HUES64 (cell line): ENCODE data around the gene SLC8B1.
"Not testable (repeated sequence)": the region's sequence is repeated elsewhere in the genome, so short reads cannot be mapped to it uniquely, and the experiment has no call there.

Experiments
- H3K27ac ChIP-seq: 2 replicates; pipeline ENCODE4 v1.7.0; 2013; ENCODE audit warnings: low read depth, low read length, inconsistent platforms
- H3K27me3 ChIP-seq: 2 replicates; pipeline ENCODE4 v1.6.1; 2013; ENCODE audit warnings: mild to moderate bottlenecking, low read length; ENCODE audit not compliant: insufficient read depth
- H3K36me3 ChIP-seq: 2 replicates; pipeline ENCODE4 v1.6.1; 2013; ENCODE audit warnings: mild to moderate bottlenecking, low read length; ENCODE audit not compliant: insufficient read depth
- H3K4me1 ChIP-seq: 2 replicates; pipeline ENCODE4 v1.6.1; 2013; ENCODE audit warnings: mild to moderate bottlenecking, low read length, moderate library complexity; ENCODE audit not compliant: insufficient read depth
- H3K4me3 ChIP-seq: 2 replicates; pipeline ENCODE4 v1.5.1; 2013; ENCODE audit warnings: mild to moderate bottlenecking, low read length, moderate library complexity
- H3K9ac ChIP-seq: 2 replicates; pipeline ENCODE4 v1.6.1; 2013; ENCODE audit warnings: mild to moderate bottlenecking, low read depth, low read length
- H3K9me3 ChIP-seq: 2 replicates; pipeline ENCODE4 v1.6.1; 2013; ENCODE audit warnings: low read depth, low read length; ENCODE audit not compliant: insufficient read depth
- WGBS: fragments of 150-250, 120-280 bp; methylation state at CpG from one replicate; pipeline ENCODE4 v1.1.7; 2013; ENCODE audit warnings: missing lambda C conversion rate; 5-methylcytosine and 5-hydroxymethylcytosine counted together

The SLC8B1 gene

DNA sequence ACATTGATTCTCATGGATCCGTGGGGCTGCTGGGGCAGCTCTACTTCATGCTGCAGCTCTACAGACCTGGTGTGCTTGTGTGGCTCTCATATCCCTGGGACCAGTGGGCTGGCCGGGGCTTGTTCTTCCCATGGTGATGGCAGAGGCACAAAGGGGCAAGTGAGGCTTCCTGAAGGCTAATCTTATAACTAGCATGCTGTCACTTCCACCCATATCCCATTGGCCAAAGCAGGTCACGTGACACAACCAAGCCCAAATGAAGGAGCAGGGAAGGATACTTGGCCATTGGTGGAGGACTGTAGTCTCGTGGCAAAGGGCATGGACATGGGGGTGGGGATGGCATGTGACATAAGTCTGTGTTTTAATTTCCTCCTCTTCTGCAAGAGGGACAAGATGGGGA, 33.4 kb upstream of the SLC8B1 start:
- Histone ChIP-seq H3K9me3 (no peaks in the 10 kb centered on the region), H3K36me3 (peaks cover 4% of the 10 kb centered on the region; the same call in 1 of the 2 replicates), H3K27ac (no peak overlapping the region), H3K27me3 (no peaks in the 10 kb centered on the region), H3K4me3 (no peak overlapping the region), H3K4me1 (no peaks in the 10 kb centered on the region), H3K9ac (no peak overlapping the region)
- WGBS, result 88% methylated on average over 4 of the region's 4 CpGs

DNA sequence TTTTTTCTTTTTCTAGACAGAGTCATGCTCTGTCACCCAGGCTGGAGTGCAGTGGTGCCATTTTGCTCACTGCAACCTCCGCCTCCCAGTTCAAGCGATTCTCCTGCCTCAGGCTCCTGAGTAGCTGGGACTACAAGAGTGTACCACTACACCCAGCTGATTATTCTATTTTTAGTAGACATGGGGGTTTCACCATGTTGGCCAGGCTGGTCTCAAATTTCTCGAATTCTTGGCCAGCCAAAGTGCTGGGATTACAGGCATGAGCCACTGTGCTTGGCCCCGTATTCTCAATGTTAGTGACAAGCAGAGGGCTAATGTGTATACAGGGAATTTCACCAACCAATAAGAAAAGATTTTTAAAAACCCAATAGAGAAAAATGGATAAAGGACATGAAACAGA, 31.9 kb upstream of the SLC8B1 start:
- Histone ChIP-seq H3K9ac (no peak overlapping the region), H3K36me3 (0 out of 2 replicates have a peak, but pooled peaks cover under 1% of the 10 kb centered on the region), H3K4me3 (no peak overlapping the region), H3K27ac (no peak overlapping the region), H3K9me3 (no peaks in the 10 kb centered on the region), H3K27me3 (no peaks in the 10 kb centered on the region), H3K4me1 (no peaks in the 10 kb centered on the region)
- 85% methylated on average over 4 of the region's 4 CpGs for WGBS

DNA sequence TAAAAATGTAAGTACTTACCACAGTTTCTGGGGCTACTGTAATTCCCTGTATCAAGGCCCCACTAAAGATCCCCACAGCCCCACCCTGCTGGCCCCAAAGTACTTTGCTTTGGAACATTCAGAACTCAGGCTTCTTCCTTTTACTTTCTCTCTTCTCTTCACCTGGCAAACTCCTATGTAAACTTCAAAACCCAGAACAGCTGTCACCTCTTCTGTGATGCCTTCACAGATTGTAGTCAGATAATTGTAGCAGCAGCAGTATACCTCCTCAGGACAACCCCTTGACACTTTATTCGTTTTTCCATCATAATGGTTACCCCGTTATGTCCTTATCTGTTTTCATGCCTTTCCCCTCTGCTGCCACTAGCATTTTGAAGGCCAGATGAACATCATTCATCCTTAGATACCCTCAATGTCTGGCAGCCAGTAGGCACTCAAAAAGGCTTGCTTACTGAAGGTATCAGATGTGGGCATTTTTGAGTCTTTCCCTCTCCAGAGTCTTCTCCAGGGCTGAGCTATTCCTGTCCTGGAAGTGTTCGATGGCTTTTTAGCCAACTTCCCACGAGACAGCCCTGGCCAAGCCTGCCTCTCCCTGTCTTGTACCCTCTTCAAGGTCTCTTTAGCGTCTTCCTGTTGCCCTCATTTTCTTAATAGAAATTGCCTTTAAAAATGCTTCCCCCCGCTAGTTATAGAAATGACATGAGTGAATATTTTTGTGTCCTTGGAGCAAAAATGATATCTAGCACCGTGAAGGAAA, 30.9 kb upstream of the SLC8B1 start:
- H3K4me3 ChIP-seq, result no peak overlapping the region
- H3K9ac ChIP-seq, result no peak overlapping the region
- no peaks in the 10 kb centered on the region for H3K9me3 ChIP-seq
- no peaks in the 10 kb centered on the region for H3K4me1 ChIP-seq
- H3K36me3 ChIP-seq, result 0 out of 2 replicates have a peak, but pooled peaks cover 3% of the 10 kb centered on the region
- no peak overlapping the region for H3K27ac ChIP-seq
- no peaks in the 10 kb centered on the region for H3K27me3 ChIP-seq
- WGBS, result 90% methylated on average over 7 of the region's 7 CpGs

DNA sequence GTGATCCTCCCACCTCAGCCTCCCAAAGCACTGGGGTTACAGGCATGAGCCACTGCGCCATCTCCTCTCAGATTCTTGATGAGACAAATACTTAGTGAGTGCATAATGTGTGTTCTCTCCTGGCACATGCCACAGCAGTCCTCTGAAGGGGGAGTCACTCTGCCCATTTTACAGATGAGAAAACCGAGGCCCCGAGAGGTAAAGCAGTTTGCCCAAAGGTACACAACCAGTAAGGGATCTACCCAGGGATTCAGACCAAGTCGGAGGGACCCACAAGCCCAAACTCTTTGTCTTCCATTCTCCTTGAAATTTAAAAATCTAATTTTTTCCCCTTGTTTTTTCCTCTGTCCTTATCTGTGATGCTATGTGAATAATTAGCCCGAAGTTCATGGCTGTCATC, 29.8 kb upstream of the SLC8B1 start:
- no peak overlapping the region for H3K4me3 ChIP-seq
- 0 out of 2 replicates have a peak, but pooled peaks cover under 1% of the 10 kb centered on the region for H3K4me1 ChIP-seq
- 0 out of 2 replicates have a peak, but pooled peaks cover 3% of the 10 kb centered on the region for H3K36me3 ChIP-seq
- H3K9ac ChIP-seq, result no peak overlapping the region
- H3K27ac ChIP-seq, result no peak overlapping the region
- WGBS, result 96% methylated on average over 5 of the region's 5 CpGs
- no peaks in the 10 kb centered on the region for H3K27me3 ChIP-seq
- no peaks in the 10 kb centered on the region for H3K9me3 ChIP-seq

DNA sequence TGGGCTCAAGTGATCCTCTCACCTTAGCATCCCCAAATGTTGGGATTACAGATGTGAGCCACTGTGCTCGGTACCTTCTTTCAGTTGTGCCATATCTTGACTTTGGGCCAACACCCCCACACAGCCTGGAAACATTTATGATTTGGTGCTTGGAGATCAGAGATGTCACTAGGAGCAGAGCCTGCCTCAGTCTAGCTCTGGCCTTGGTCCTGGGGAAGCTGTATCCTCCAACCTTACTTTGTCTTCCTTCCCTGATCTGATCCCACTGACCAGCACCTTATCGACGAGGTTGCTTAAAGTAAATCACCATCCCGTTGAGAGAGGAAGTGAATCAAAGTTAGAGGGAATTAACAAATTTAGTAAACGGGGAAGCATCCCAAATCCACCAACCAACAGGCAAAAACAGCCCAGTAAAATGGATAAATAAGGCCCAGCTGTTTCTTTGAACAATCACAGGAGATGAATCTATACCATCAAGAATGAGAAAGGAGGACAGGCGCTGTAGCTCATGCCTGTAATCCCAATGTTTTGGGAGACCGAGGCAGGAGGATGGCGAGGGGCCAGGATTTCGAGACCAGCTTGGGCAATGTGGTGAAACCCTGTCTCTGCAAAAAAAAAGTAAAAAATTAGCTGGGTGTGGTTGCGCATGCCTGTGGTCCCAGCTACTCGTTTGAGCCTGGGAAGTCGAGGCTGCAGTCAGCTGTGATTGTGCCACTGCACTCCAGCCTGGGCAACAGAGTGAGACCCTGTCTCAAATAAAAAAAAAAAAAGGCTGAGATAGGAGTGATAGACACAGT, 26.9 kb upstream of the SLC8B1 start:
- Histone ChIP-seq H3K9ac (no peak overlapping the region), H3K36me3 (0 out of 2 replicates have a peak, but pooled peaks cover 3% of the 10 kb centered on the region), H3K4me3 (no peak overlapping the region), H3K9me3 (no peaks in the 10 kb centered on the region), H3K27ac (no peak overlapping the region), H3K4me1 (peaks cover 10% of the 10 kb centered on the region), H3K27me3 (no peaks in the 10 kb centered on the region)
- 93% methylated on average over 11 of the region's 12 CpGs for WGBS

DNA sequence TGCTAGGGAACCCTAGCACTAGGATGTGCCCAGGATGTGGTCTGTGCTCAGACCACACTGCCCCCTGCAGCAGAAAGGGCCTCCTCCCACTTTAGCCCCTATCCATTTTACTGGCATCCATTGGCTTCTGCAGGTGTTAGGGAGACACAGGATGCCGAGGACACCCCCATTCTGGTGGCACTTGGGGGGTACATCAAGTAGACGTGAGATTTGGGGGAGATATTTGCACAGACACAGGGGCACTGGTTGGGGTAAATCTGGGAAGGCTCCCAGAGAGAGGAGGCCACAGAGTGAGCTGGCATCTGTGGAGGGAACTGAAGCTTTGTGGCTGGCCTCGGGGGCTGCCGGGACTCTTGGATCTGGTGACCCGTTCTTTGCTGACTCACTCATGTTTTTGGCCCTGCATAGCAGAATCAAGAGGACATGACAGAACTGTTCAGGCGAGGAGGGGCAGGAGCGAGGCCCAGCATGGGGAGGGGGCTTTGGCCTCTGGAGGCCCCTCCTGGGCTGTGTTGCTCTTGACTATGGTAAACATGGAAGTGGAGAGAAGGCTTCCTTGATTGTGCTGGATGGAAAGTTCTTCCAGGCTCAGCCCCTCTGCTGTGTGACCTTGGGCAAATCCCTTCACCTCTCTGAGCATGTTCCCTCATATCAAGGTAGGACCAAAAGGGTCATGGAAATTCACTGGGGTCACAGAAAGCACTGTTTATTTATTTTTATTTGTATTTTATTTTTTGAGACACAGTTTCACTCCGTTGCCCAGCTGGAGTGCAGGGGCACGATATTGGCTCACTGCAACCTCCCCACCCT, 25.2 kb upstream of the SLC8B1 start:
- Histone ChIP-seq H3K27me3 (no peaks in the 10 kb centered on the region), H3K36me3 (0 out of 2 replicates have a peak, but pooled peaks cover 3% of the 10 kb centered on the region), H3K9me3 (no peaks in the 10 kb centered on the region), H3K4me1 (peaks cover 10% of the 10 kb centered on the region), H3K9ac (no peak overlapping the region), H3K4me3 (peak overlapping the region; percentile 99; the same call in 1 of the 2 replicates), H3K27ac (no peak overlapping the region)
- 92% methylated on average over 9 of the region's 9 CpGs for WGBS

DNA sequence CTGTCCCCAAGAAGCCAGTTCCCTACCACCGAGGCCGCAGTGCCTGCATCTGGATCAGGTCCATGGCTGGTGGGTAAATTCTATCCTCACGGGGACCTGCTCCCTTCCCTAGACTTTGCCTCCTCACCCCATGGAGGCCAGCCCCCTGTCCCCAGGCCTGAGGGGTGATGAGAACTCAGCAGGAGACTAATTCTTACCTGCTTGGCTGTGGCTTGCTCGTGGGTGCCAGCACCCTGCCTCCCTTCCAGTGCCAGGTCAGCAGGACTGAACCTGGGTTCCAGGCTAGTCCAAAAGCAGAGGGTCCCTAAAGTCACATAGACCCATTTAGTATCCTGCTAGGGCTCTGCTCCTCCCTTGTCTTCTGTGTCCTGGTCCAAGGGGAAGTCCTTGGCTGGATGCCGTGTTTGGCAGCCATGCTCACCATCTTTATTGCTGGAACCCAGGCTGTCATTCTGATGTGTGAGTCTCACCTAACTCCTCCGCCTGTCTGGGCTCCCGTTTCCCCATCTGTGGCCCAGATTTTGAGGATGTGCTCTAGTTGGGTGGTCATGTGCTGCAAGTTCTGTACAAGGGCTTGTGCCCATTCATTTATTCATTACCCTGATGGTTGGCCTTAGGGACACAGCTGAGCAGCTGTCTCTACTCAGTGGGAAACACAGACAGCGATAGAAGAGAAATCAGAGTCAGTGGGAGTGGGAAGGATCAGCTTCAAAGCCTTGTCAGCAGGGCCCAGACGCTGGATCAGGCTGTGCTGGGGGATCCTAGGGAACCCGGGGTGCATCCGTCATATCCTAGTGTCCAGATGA, 24.4 kb upstream of the SLC8B1 start:
- WGBS, result 60% methylated on average over 11 of the region's 11 CpGs
- Histone ChIP-seq H3K36me3 (0 out of 2 replicates have a peak, but pooled peaks cover 3% of the 10 kb centered on the region), H3K9ac (peak overlapping the region; percentile 87; the same call in 1 of the 2 replicates), H3K4me3 (peak overlapping the region; percentile 99), H3K9me3 (no peaks in the 10 kb centered on the region), H3K27ac (no peak overlapping the region), H3K4me1 (peaks cover 10% of the 10 kb centered on the region), H3K27me3 (no peaks in the 10 kb centered on the region)

DNA sequence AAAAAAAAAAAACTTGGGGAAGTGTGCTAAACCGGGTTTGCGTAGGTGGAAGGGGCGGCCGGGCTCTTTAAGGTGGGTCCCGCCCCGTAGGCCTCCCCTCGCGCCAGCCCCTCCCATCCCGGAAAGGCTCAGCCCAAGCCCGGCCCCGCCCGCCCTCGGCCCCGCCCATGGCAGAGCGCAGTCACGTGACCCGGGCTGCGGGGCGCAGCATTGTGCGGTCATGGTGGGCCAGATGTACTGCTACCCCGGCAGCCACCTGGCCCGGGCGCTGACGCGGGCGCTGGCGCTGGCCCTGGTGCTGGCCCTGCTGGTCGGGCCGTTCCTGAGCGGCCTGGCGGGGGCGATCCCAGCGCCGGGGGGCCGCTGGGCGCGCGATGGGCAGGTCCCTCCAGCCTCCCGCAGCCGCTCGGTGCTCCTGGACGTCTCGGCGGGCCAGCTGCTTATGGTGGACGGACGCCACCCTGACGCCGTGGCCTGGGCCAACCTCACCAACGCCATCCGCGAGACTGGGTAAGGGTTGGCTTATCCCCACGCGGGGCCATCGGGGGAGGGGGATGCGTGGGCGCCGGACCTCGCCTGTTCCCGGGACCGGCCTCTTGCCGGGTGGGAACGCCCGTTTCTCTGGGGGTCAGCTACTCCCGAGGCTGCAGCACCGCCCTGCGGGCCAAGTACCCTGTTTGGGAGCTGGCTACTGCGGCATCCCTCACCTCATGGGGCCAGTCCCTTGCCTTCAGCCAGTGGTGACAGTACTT, 23.6 kb upstream of the SLC8B1 start, which contains the start of gene PLBD2:
Gene PLBD2 (plus strand): TSS at position 207 of the 752 bp plus-strand sequence. CDS start 14 bp downstream, at position 221.
- no peaks in the 10 kb centered on the region for H3K27me3 ChIP-seq
- 0 out of 2 replicates have a peak, but pooled peaks cover 3% of the 10 kb centered on the region for H3K36me3 ChIP-seq
- H3K9ac ChIP-seq, result peak within 1 kb of the TSS; percentile 87
- H3K9me3 ChIP-seq, result no peaks in the 10 kb centered on the region
- WGBS, result under 1% methylated on average over 67 of the region's 67 CpGs
- peak within 1 kb of the TSS; percentile 99 for H3K4me3 ChIP-seq
- no peak within 1 kb of the TSS for H3K27ac ChIP-seq
- peaks cover 10% of the 10 kb centered on the region for H3K4me1 ChIP-seq

DNA sequence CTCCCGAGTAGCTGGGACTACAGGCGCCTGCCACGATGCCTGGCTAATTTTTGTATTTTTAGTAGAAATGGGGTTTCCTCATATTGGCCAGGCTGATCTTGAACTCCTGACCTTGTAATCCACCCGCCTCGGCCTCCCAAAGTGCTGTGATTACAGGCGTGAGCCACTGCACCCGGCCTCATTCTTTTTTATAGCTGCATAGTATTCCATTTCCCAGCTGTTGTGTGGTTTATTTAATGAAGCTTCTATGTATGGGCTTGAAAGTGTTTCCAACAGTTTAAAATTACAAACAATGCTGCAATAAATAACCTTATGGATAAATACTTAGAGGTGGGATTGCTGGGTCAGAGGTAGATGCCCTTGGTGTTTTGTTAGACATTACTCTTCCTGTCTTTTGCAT, 19.3 kb upstream of the SLC8B1 start:
- not testable (repeated sequence) for H3K27me3 ChIP-seq, H3K4me1 ChIP-seq, H3K9ac ChIP-seq, H3K9me3 ChIP-seq, H3K27ac ChIP-seq, H3K4me3 ChIP-seq, H3K36me3 ChIP-seq
- 95% methylated on average over 7 of the region's 7 CpGs for WGBS

DNA sequence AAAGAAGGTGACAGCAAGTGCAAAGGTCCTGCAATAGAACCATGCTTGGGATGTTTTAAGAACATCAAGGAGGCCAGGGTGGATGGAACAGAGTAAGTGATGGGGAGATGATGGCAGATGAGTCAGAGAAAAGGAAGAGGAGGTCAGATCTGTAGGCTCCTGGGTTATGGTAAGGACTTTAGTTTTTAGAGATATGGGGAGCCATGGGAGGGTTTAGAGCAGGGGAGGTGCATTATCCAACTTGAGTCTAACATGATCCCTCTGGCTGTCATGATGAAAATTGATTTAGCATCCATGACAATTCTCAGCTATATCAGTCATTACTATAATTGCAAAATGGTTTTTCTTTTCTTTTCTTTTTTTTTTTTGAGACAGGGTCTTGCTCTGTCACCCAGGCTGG, 16.2 kb upstream of the SLC8B1 start:
- no peak overlapping the region for H3K9ac ChIP-seq
- H3K4me1 ChIP-seq, result 0 out of 2 replicates have a peak, but pooled peaks cover 3% of the 10 kb centered on the region
- H3K4me3 ChIP-seq, result no peak overlapping the region
- H3K9me3 ChIP-seq, result no peaks in the 10 kb centered on the region
- no peaks in the 10 kb centered on the region for H3K36me3 ChIP-seq
- H3K27me3 ChIP-seq, result no peaks in the 10 kb centered on the region
- no peak overlapping the region for H3K27ac ChIP-seq
